Measurements from ENCODE around the gene SYT11. TPM values are rescaled to one million over a fixed set of nuclear protein-coding genes. Genes with fewer than 3 reads are reported as not detected.

Gene SYT11
- polyA plus RNA-seq, 1 experiment, result 49.0 TPM

- H3K27me3 ChIP-seq (ENCODE audit: control insufficient read depth, insufficient read depth, low read length), result no peaks in the 10 kb centered on the region
- H3K9me3 ChIP-seq (ENCODE audit: control insufficient read depth, insufficient read depth, low read length), result no peaks in the 10 kb centered on the region; the same call in 1 of the 2 replicates
- no peak for TF ChIP-seq CTCF (IDR thresholded peaks at IDR 0.05; ENCODE audit: low read depth, low read length)
- peak; percentile 75 for DNase-seq (ENCODE audit: low read depth, low spot score)
- ChIA-PET CTCF (no interaction called here), POLR2A (interaction anchor here (0.6 kb wide), 1 partner anchor 82 kb away, joined by 4 read pairs; no protein-coding TSS in a partner anchor)
- peak within 1 kb of the TSS; percentile 39 for H3K27ac ChIP-seq (ENCODE audit: low read depth, low read length)
- H3K4me3 ChIP-seq (ENCODE audit: low read depth, low read length), result peak within 1 kb of the TSS; percentile 97
These were observed 2.1 kb upstream of the SYT11 start, which contains the start of gene GON4L for GRCh38 chr1:155856975-155857930. Gene GON4L (minus strand): TSS chr1:155857214. CDS start chr1:155853780, 3,434 bp downstream.

GRCh38 chr1:155858800-155859233, 550 bp upstream of the SYT11 start:
- POLR2A ChIA-PET, result interaction anchor here (2.0 kb wide), 1 partner anchor 34 kb away, joined by 13 read pairs; no protein-coding TSS in a partner anchor
- no peak for TF ChIP-seq CTCF (IDR thresholded peaks at IDR 0.05; ENCODE audit: low read depth, low read length)
- no peak for DNase-seq (ENCODE audit: low read depth, low spot score)

GRCh38 chr1:155859881-155860871, 809 bp downstream of the SYT11 start:
- no peaks in the 10 kb centered on the region for H3K27me3 ChIP-seq (ENCODE audit: control insufficient read depth, insufficient read depth, low read length)
- ChIA-PET CTCF (interaction anchor here (1.0 to 1.6 kb wide), 2 partner anchors 23 to 130 kb away, joined by 4 to 6 read pairs; no protein-coding TSS in a partner anchor), POLR2A (interaction anchor here (0.5 to 2.0 kb wide), 5 partner anchors 17 to 310 kb away, joined by 3 to 13 read pairs (median 4); no protein-coding TSS in a partner anchor)
- peak; percentile 74 for DNase-seq (ENCODE audit: low read depth, low spot score)
- peak overlapping the region; percentile 64 for H3K4me3 ChIP-seq (ENCODE audit: low read depth, low read length)
- TF ChIP-seq CTCF (IDR thresholded peaks at IDR 0.05; ENCODE audit: low read depth, low read length), result no peak
- no peaks in the 10 kb centered on the region; the same call in 1 of the 2 replicates for H3K9me3 ChIP-seq (ENCODE audit: control insufficient read depth, insufficient read depth, low read length)
- H3K27ac ChIP-seq (ENCODE audit: low read depth, low read length), result peak overlapping the region; percentile 92

More at GRCh38 chr1:155858800-155859233, 550 bp upstream of the SYT11 start:
- no peaks in the 10 kb centered on the region for H3K27me3 ChIP-seq (ENCODE audit: control insufficient read depth, insufficient read depth, low read length)
- peak overlapping the region; percentile 31 for H3K27ac ChIP-seq (ENCODE audit: low read depth, low read length)
- peak overlapping the region; percentile 65 for H3K4me3 ChIP-seq (ENCODE audit: low read depth, low read length)
- CTCF ChIA-PET, result interaction anchor here (0.6 to 1.6 kb wide), 3 partner anchors 21 to 237 kb away, joined by 3 to 6 read pairs (median 4); no protein-coding TSS in a partner anchor
- H3K9me3 ChIP-seq (ENCODE audit: control insufficient read depth, insufficient read depth, low read length), result no peaks in the 10 kb centered on the region; the same call in 1 of the 2 replicates

GRCh38 chr1:155860970-155861510, 1.7 kb downstream of the SYT11 start:
- ChIA-PET CTCF (no interaction called here), POLR2A (no interaction called here)
- DNase-seq (ENCODE audit: low read depth, low spot score), result no peak
- Histone ChIP-seq H3K27me3 (ENCODE audit: control insufficient read depth, insufficient read depth, low read length) (no peaks in the 10 kb centered on the region), H3K9me3 (ENCODE audit: control insufficient read depth, insufficient read depth, low read length) (no peaks in the 10 kb centered on the region; the same call in 1 of the 2 replicates), H3K4me3 (ENCODE audit: low read depth, low read length) (peak overlapping the region; percentile 64), H3K27ac (ENCODE audit: low read depth, low read length) (peak overlapping the region; percentile 92)
- no peak for TF ChIP-seq CTCF (IDR thresholded peaks at IDR 0.05; ENCODE audit: low read depth, low read length)
